ENCODE results near the gene PLP1. TPM values are rescaled to one million over a fixed set of nuclear protein-coding genes. Genes with fewer than 3 reads are reported as not detected.

Gene PLP1
- polyA plus RNA-seq, 3 donors: not detected

DNA sequence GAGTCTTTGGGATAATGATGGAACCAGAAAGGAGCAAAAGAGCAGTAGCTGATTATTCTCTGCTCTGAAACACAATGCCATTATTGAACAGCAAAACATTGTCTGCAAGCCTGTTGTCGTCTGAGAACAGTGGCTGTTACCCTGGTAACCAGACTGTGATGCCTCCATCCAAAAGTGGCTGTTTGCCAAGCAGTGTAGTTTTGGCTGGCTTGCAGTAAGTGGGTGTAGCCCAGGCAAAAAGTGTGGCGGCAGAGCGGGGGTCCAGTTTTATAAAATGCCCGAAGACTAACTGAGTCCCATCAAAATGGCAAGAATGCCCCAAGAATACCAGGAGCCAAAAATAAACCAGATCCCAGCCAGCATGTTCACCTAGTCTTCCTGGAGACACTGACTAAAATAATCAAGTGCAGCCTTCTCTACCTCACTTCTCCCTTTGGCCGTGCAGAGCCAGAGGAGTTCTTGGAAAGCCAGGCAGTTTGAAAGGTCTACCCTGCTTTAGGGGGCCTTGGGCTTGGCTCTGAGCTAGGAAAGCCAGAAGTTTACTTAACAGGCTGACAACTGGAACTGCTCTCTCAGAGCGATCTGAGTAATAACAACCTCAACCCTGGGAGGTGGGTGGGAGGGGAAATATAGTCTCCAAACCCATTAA, 2.6 kb downstream of the PLP1 start:
- H3K27me3 ChIP-seq (ENCODE audit: control insufficient read depth in 2 of 2, insufficient read depth in 2 of 2, low read length in 2 of 2): no peaks in the 10 kb centered on the region
- Mint-ChIP-seq H3K36me3 (no peaks in the 10 kb centered on the region), H3K4me3 (no peak overlapping the region), H3K27me3 (ENCODE audit: low read depth in 3 of 3) (peaks cover 0 to 2% (median 2%) of the 10 kb centered on the region in 3 donors), H3K4me1 (no peaks in the 10 kb centered on the region), H3K27ac (no peak overlapping the region), H3K9me3 (no peaks in the 10 kb centered on the region)
- intact Hi-C loops (cut with micrococcal nuclease): no loop called here
- H3K9me3 ChIP-seq (replicated peaks in 1 of 2; ENCODE audit: control insufficient read depth in 1 of 2, insufficient read depth in 1 of 2, low read length in 2 of 2): no peaks in the 10 kb centered on the region
- no peak overlapping the region for H3K4me3 ChIP-seq (replicated peaks in 1 of 3; ENCODE audit: low read depth in 2 of 3, low read length in 3 of 3)
- no peaks in the 10 kb centered on the region for H3K36me3 ChIP-seq (replicated peaks in 1 of 2; ENCODE audit: control insufficient read depth in 1 of 2, insufficient read depth in 2 of 2, low read length in 2 of 2)
- TF ChIP-seq, protein P1, sequence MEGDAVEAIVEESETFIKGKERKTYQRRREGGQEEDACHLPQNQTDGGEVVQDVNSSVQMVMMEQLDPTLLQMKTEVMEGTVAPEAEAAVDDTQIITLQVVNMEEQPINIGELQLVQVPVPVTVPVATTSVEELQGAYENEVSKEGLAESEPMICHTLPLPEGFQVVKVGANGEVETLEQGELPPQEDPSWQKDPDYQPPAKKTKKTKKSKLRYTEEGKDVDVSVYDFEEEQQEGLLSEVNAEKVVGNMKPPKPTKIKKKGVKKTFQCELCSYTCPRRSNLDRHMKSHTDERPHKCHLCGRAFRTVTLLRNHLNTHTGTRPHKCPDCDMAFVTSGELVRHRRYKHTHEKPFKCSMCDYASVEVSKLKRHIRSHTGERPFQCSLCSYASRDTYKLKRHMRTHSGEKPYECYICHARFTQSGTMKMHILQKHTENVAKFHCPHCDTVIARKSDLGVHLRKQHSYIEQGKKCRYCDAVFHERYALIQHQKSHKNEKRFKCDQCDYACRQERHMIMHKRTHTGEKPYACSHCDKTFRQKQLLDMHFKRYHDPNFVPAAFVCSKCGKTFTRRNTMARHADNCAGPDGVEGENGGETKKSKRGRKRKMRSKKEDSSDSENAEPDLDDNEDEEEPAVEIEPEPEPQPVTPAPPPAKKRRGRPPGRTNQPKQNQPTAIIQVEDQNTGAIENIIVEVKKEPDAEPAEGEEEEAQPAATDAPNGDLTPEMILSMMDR (IDR thresholded peaks at IDR 0.05): no peak
- no peak overlapping the region for H3K9ac ChIP-seq (ENCODE audit: insufficient read depth, low read length, poor library complexity, severe bottlenecking)
- WGBS (ENCODE audit: insufficient coverage): no CpG with 5 or more reads among the region's 6 CpGs
- no peak overlapping the region for H3K4me2 ChIP-seq (replicated peaks; ENCODE audit: extremely low read depth, low read length, poor library complexity, severe bottlenecking)
- H3K79me2 ChIP-seq (ENCODE audit: insufficient read depth, low read length): no peaks in the 10 kb centered on the region
- H2AFZ ChIP-seq (ENCODE audit: insufficient read depth, low read depth, low read length, poor library complexity, severe bottlenecking): no peak overlapping the region
- H4K20me1 ChIP-seq (ENCODE audit: insufficient read depth, low read length): no peaks in the 10 kb centered on the region
- H3K4me1 ChIP-seq (ENCODE audit: control insufficient read depth in 1 of 2, insufficient read depth in 2 of 2, low read length in 2 of 2): no peaks in the 10 kb centered on the region
- no peak for DNase-seq
- no peak overlapping the region for H3K27ac ChIP-seq (ENCODE audit: low read depth in 1 of 2, low read length in 2 of 2)

DNA sequence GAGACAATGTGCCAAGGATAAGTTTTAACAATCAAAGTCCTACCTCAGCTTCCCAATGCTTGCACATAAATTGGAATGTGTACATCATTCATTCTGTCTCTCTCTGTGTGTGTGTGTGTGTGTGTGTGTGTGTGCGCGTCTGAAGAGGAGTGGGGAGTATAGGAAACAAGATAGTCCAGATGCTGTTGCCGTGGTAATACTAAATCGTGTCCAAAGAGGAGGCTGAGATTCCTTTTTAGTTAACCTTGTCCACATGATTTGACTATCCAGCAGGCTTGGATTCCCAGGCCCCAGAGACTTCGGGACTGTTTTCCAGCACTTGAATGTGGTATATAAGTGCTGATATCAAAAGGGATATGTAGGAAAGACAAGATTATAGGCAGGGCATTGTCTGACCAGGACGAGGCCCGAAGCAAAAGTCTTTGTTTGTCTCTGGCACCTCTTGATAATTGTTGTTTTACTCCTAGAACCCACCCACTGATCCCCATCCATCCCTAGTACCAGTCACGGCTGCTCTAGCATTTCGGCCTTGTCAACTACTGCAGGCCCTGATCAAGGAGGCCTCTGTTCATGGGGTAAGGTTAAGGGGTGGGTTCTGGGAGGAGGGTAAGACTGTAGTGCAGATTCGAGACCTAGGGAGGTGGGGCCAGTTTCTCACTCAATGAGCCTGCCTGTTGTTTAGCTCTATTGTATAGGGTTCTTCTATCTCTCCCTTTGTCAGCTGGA, 3.9 kb downstream of the PLP1 start:
- Histone ChIP-seq H2AFZ (ENCODE audit: insufficient read depth, low read depth, low read length, poor library complexity, severe bottlenecking) (no peak overlapping the region), H3K4me2 (replicated peaks; ENCODE audit: extremely low read depth, low read length, poor library complexity, severe bottlenecking) (no peak overlapping the region), H3K9ac (ENCODE audit: insufficient read depth, low read length, poor library complexity, severe bottlenecking) (no peak overlapping the region), H4K20me1 (ENCODE audit: insufficient read depth, low read length) (no peaks in the 10 kb centered on the region), H3K36me3 (replicated peaks in 1 of 2; ENCODE audit: control insufficient read depth in 1 of 2, insufficient read depth in 2 of 2, low read length in 2 of 2) (no peaks in the 10 kb centered on the region), H3K4me1 (ENCODE audit: control insufficient read depth in 1 of 2, insufficient read depth in 2 of 2, low read length in 2 of 2) (no peaks in the 10 kb centered on the region), H3K79me2 (ENCODE audit: insufficient read depth, low read length) (no peaks in the 10 kb centered on the region), H3K27me3 (ENCODE audit: control insufficient read depth in 2 of 2, insufficient read depth in 2 of 2, low read length in 2 of 2) (no peaks in the 10 kb centered on the region), H3K27ac (ENCODE audit: low read depth in 1 of 2, low read length in 2 of 2) (no peak overlapping the region), H3K4me3 (replicated peaks in 1 of 3; ENCODE audit: low read depth in 2 of 3, low read length in 3 of 3) (no peak overlapping the region), H3K9me3 (replicated peaks in 1 of 2; ENCODE audit: control insufficient read depth in 1 of 2, insufficient read depth in 1 of 2, low read length in 2 of 2) (no peaks in the 10 kb centered on the region)
- no peaks in the 10 kb centered on the region for H3K9me3 Mint-ChIP-seq
- no peak for DNase-seq
- TF ChIP-seq, protein P1 (IDR thresholded peaks at IDR 0.05): no peak
- H3K27me3 Mint-ChIP-seq (ENCODE audit: low read depth in 3 of 3): peaks cover 0 to 2% (median 2%) of the 10 kb centered on the region in 3 donors
- intact Hi-C loops (cut with micrococcal nuclease): no loop called here
- no peak overlapping the region for H3K27ac Mint-ChIP-seq
- H3K36me3 Mint-ChIP-seq: no peaks in the 10 kb centered on the region
- no peak overlapping the region for H3K4me3 Mint-ChIP-seq
- H3K4me1 Mint-ChIP-seq: no peaks in the 10 kb centered on the region
- WGBS (ENCODE audit: insufficient coverage): 100% methylated on average over 2 of the region's 10 CpGs
